Measurements from ENCODE around the gene MEIS1.

- TF ChIP-seq CTCF (IDR thresholded peaks at IDR 0.05) (no peak), POLR2A (IDR thresholded peaks at IDR 0.05) (no peak)
Measured at GRCh38 chr2:66545258-66545657, 110.3 kb downstream of the MEIS1 start.

Measured in gastroesophageal sphincter (tissue), 3 donors.